ENCODE results near the gene LAMP1. TPM values are rescaled to one million over a fixed set of nuclear protein-coding genes. Genes with fewer than 3 reads are reported as not detected.
"Not testable (repeated sequence)": the region's sequence is repeated elsewhere in the genome, so short reads cannot be mapped to it uniquely, and the experiment has no call there.

LAMP1 gene
- polyA plus RNA-seq, 1 of the 3 experiments (the other 2 are of a cell fraction), result 261 TPM

- Histone ChIP-seq H3K4me1 (ENCODE audit: control insufficient read depth in 1 of 2, insufficient read depth in 2 of 2, low read depth in 1 of 2, low read length in 1 of 2) (no peaks in the 10 kb centered on the region), H4K20me1 (ENCODE audit: insufficient read depth) (no peaks in the 10 kb centered on the region), H3K4me2 (no peak overlapping the region), H3K9me2 (no peaks in the 10 kb centered on the region), H2AFZ (ENCODE audit: low read depth) (no peak overlapping the region), H3K36me3 (replicated peaks in 1 of 2; ENCODE audit: control insufficient read depth in 1 of 2, insufficient read depth in 2 of 2, low read length in 1 of 2) (no peaks in the 10 kb centered on the region), H3K9ac (no peak overlapping the region), H3K27me3 (ENCODE audit: insufficient read depth) (no peaks in the 10 kb centered on the region), H3K27ac (ENCODE audit: low read depth in 2 of 2, low read length in 1 of 2) (no peak overlapping the region), H3K9me3 (no peaks in the 10 kb centered on the region), H3F3A (replicated peaks; ENCODE audit: insufficient read depth) (no peaks in the 10 kb centered on the region), H3K79me2 (ENCODE audit: insufficient read depth) (no peaks in the 10 kb centered on the region), H3K4me3 (ENCODE audit: low read depth in 2 of 2, low read length in 1 of 2) (no peak overlapping the region)
- 91% methylated on average over 17 of the region's 17 CpGs for WGBS (ENCODE audit: low lambda C conversion rate)
- POLR2A ChIA-PET, result no interaction called here
- CTCF ChIA-PET, result no interaction called here
- TF ChIP-seq RFX5 (IDR thresholded peaks at IDR 0.05; ENCODE audit: low read length) (no peak), NRF1 (IDR thresholded peaks at IDR 0.05; ENCODE audit: low read depth, low read length) (no peak), FOXJ3 (CRISPR knock-in tag; IDR thresholded peaks at IDR 0.05) (no peak), USF1 (IDR thresholded peaks at IDR 0.05; ENCODE audit: borderline replicate concordance, low read depth) (no peak)
- no peak for DNase-seq
Measured at GRCh38 chr13:113345486-113345885, 48.4 kb downstream of the LAMP1 start.

- H3K9me2 ChIP-seq; H2AFZ ChIP-seq (ENCODE audit: low read depth); H3K27ac ChIP-seq (ENCODE audit: low read depth in 2 of 2, low read length in 1 of 2); H3K4me3 ChIP-seq (ENCODE audit: low read depth in 2 of 2, low read length in 1 of 2); POLR2A ChIA-PET; H3K36me3 ChIP-seq (replicated peaks in 1 of 2; ENCODE audit: control insufficient read depth in 1 of 2, insufficient read depth in 2 of 2, low read length in 1 of 2); H3K27me3 ChIP-seq (ENCODE audit: insufficient read depth); H3K4me2 ChIP-seq; H3K9me3 ChIP-seq; H3K79me2 ChIP-seq (ENCODE audit: insufficient read depth); H3K4me1 ChIP-seq (ENCODE audit: control insufficient read depth in 1 of 2, insufficient read depth in 2 of 2, low read depth in 1 of 2, low read length in 1 of 2); H3K9ac ChIP-seq; H3F3A ChIP-seq (replicated peaks; ENCODE audit: insufficient read depth); H4K20me1 ChIP-seq (ENCODE audit: insufficient read depth); DNase-seq: not testable (repeated sequence)
- 89% methylated on average over 11 of the region's 19 CpGs for WGBS (ENCODE audit: low lambda C conversion rate)
- CTCF ChIA-PET, result interaction anchor here (1.2 kb wide), 1 partner anchor 46 kb away, joined by 5 read pairs; no protein-coding TSS in a partner anchor
Measured at GRCh38 chr13:113347736-113348225, 50.7 kb downstream of the LAMP1 start.

GRCh38 chr13:113348591-113348990 lies 51.6 kb downstream of the LAMP1 start:
- no peaks in the 10 kb centered on the region for H3K4me1 ChIP-seq (ENCODE audit: control insufficient read depth in 1 of 2, insufficient read depth in 2 of 2, low read depth in 1 of 2, low read length in 1 of 2)
- 91% methylated on average over 8 of the region's 17 CpGs for WGBS (ENCODE audit: low lambda C conversion rate)
- no peaks in the 10 kb centered on the region for H3F3A ChIP-seq (replicated peaks; ENCODE audit: insufficient read depth)
- H3K9ac ChIP-seq, result no peak overlapping the region
- no peak overlapping the region for H2AFZ ChIP-seq (ENCODE audit: low read depth)
- no peak overlapping the region for H3K4me2 ChIP-seq
- POLR2A ChIA-PET, result no interaction called here
- H3K79me2 ChIP-seq (ENCODE audit: insufficient read depth), result no peaks in the 10 kb centered on the region
- no peaks in the 10 kb centered on the region for H3K9me2 ChIP-seq
- TF ChIP-seq MEF2A (IDR thresholded peaks at IDR 0.05; ENCODE audit: borderline replicate concordance, low read depth), result no peak
- no peak for TF ChIP-seq SMC3 (IDR thresholded peaks at IDR 0.05; ENCODE audit: low read depth, low read length)
- no peak overlapping the region for H3K27ac ChIP-seq (ENCODE audit: low read depth in 2 of 2, low read length in 1 of 2)
- H3K4me3 ChIP-seq (ENCODE audit: low read depth in 2 of 2, low read length in 1 of 2), result no peak overlapping the region
- no peaks in the 10 kb centered on the region for H3K9me3 ChIP-seq
- CTCF ChIA-PET, result interaction anchor here (1.2 kb wide), 1 partner anchor 45 kb away, joined by 5 read pairs; no protein-coding TSS in a partner anchor
- no peaks in the 10 kb centered on the region for H3K36me3 ChIP-seq (replicated peaks in 1 of 2; ENCODE audit: control insufficient read depth in 1 of 2, insufficient read depth in 2 of 2, low read length in 1 of 2)
- no peaks in the 10 kb centered on the region for H4K20me1 ChIP-seq (ENCODE audit: insufficient read depth)
- no peaks in the 10 kb centered on the region for H3K27me3 ChIP-seq (ENCODE audit: insufficient read depth)
- no peak for DNase-seq
